Sigmoid colon (tissue), 7 donors: ENCODE measurements around the gene PRKN. TPM values are rescaled to one million over a fixed set of nuclear protein-coding genes. Genes with fewer than 3 reads are reported as not detected.

Source experiments
- DNase-seq: peaks from one replicate; pipeline ENCODE4 v3.0.0-alpha.2; 2019
- H3K27ac ChIP-seq, 4 donors: fragments of 200-600 bp; sonication (generic); one replicate each; pipeline ENCODE4 v1.5.1; 2016 to 2019; ENCODE audit warnings: mild to moderate bottlenecking in 1 of 4
- H3K27me3 ChIP-seq, 3 donors: fragments of 200-600 bp; sonication (generic); one replicate each; pipeline ENCODE4 v1.5.1; 2019; ENCODE audit warnings: mild to moderate bottlenecking in 1 of 3
- H3K36me3 ChIP-seq, 4 donors: fragments of 200-600 bp; sonication (generic); one replicate each; pipeline ENCODE4 v1.5.1; 2016 to 2019
- H3K4me1 ChIP-seq, 4 donors: fragments of 200-600 bp; sonication (generic); one replicate each; pipeline ENCODE4 v1.5.1; 2017 to 2019
- H3K4me3 ChIP-seq, 4 donors: fragments of 200-600 bp; sonication (generic); one replicate each; pipeline ENCODE4 v1.5.1; 2017 to 2019; ENCODE audit warnings: mild to moderate bottlenecking in 2 of 4, moderate library complexity in 1 of 4
- H3K9me3 ChIP-seq, 4 donors: fragments of 200-600 bp in 3 of 4; sonication (generic) in 3 of 4; one replicate each; pipeline versions ENCODE4 v1.5.1 to v1.6.1; 2013 to 2019
- CTCF ChIP-seq, 4 experiments: fragments of 450-650 bp in 3 of 4; fragments of 200-600 bp in 1 of 4; IDR thresholded peaks; one replicate each; pipeline ENCODE4 v1.5.1; 2016 to 2019; ENCODE audit warnings: antibody characterized with exemption in 4 of 4, mild to moderate bottlenecking in 3 of 4, moderate library complexity in 2 of 4
- EP300 ChIP-seq, 4 donors: sonication (generic); formaldehyde crosslinking; IDR thresholded peaks; one replicate each; pipeline ENCODE4 v1.6.1; 2017; ENCODE audit warnings: antibody characterized with exemption in 4 of 4
- POLR2A ChIP-seq, 2 donors: fragments of 450-650 bp; IDR thresholded peaks; one replicate each; pipeline ENCODE4 v1.6.1; 2016; ENCODE audit warnings: antibody characterized with exemption in 2 of 2, mild to moderate bottlenecking in 2 of 2, moderate library complexity in 2 of 2
- POLR2AphosphoS5 ChIP-seq, 4 donors: sonication (generic); formaldehyde crosslinking; IDR thresholded peaks; one replicate each; pipeline ENCODE4 v1.6.1; 2017; ENCODE audit warnings: antibody characterized with exemption in 4 of 4
- WGBS, 2 donors: extraction: QIAGEN DNeasy Blood & Tissue Kit; methylation state at CpG; one replicate each; pipeline ENCODE4 v1.1.7; 2013; 5-methylcytosine and 5-hydroxymethylcytosine counted together
- intact Hi-C: fragments of 100-400 bp; cut with DNase I; formaldehyde crosslinking; loops from one replicate; pipeline ENCODE4 v1.15.1; 2023
- polyA plus RNA-seq, 3 donors: library from polyadenylated mRNA; stranded (reverse); fragments of 200-250 nt; gene quantifications; one replicate each; pipeline ENCODE4 v1.2.3, GENCODE V29; 2013
- total RNA-seq, 4 donors: library from RNA; depleted of rRNA; stranded (reverse); fragments of >200 nt; gene quantifications; one replicate each; pipeline ENCODE4 v1.1.0, GENCODE V29; 2016
- donor health status: healthy with polysubstance abuse.
- donor health status: Bipolar disorder and iron deficiency.
- donor health status: healthy.

Gene PRKN
- total and polyA plus RNA-seq, 7 donors = 0.38 to 173 (median 9.7) TPM

- no peaks in the 10 kb centered on the region for H3K36me3 ChIP-seq
- no peaks in the 10 kb centered on the region for H3K27me3 ChIP-seq
- H3K9me3 ChIP-seq = no peaks in the 10 kb centered on the region
- DNase-seq = no peak
- H3K27ac ChIP-seq = no peak overlapping the region
- no peak overlapping the region for H3K4me3 ChIP-seq
- WGBS, 2 donors = 58 to 83% methylated on average over 3 of the region's 3 CpGs
- intact Hi-C loops = no loop called here
- TF ChIP-seq CTCF (IDR thresholded peaks at IDR 0.05) (no peak), EP300 (IDR thresholded peaks at IDR 0.05) (no peak)
- H3K4me1 ChIP-seq = no peaks in the 10 kb centered on the region
Measured at GRCh38 chr6:161941565-161941964, 786.0 kb downstream of the PRKN start.

GRCh38 chr6:161940519-161940918, 787.0 kb downstream of the PRKN start:
- intact Hi-C loops = no loop called here
- TF ChIP-seq POLR2A (IDR thresholded peaks at IDR 0.05) (no peak), EP300 (IDR thresholded peaks at IDR 0.05) (no peak), CTCF (IDR thresholded peaks at IDR 0.05) (no peak), POLR2AphosphoS5 (IDR thresholded peaks at IDR 0.05) (no peak)
- Histone ChIP-seq H3K27ac (no peak overlapping the region), H3K9me3 (no peaks in the 10 kb centered on the region), H3K27me3 (no peaks in the 10 kb centered on the region), H3K36me3 (no peaks in the 10 kb centered on the region), H3K4me1 (no peaks in the 10 kb centered on the region), H3K4me3 (no peak overlapping the region)
- no peak for DNase-seq
- 61 to 86% methylated on average over 2 of the region's 2 CpGs for WGBS, 2 donors

GRCh38 chr6:161926324-161926723, 801.2 kb downstream of the PRKN start:
- no peak for TF ChIP-seq EP300 (IDR thresholded peaks at IDR 0.05)
- no peak for TF ChIP-seq CTCF (IDR thresholded peaks at IDR 0.05)
- TF ChIP-seq POLR2AphosphoS5 (IDR thresholded peaks at IDR 0.05) = no peak
- no peak for TF ChIP-seq POLR2A (IDR thresholded peaks at IDR 0.05)
- Histone ChIP-seq H3K27me3 (no peaks in the 10 kb centered on the region), H3K27ac (no peak overlapping the region), H3K4me1 (no peaks in the 10 kb centered on the region), H3K36me3 (no peaks in the 10 kb centered on the region), H3K4me3 (no peak overlapping the region), H3K9me3 (no peaks in the 10 kb centered on the region)
- 91 to 94% methylated on average over 5 of the region's 5 CpGs for WGBS, 2 donors
- intact Hi-C loops = no loop called here
- no peak for DNase-seq

GRCh38 chr6:161924516-161925116, 803.0 kb downstream of the PRKN start:
- no peak for TF ChIP-seq EP300 (IDR thresholded peaks at IDR 0.05)
- no peak for TF ChIP-seq POLR2A (IDR thresholded peaks at IDR 0.05)
- TF ChIP-seq POLR2AphosphoS5 (IDR thresholded peaks at IDR 0.05) = no peak
- Histone ChIP-seq H3K4me3 (no peak overlapping the region), H3K9me3 (no peaks in the 10 kb centered on the region), H3K27ac (no peak overlapping the region), H3K36me3 (no peaks in the 10 kb centered on the region), H3K4me1 (no peaks in the 10 kb centered on the region), H3K27me3 (no peaks in the 10 kb centered on the region)
- intact Hi-C loops = no loop called here
- 60 to 69% methylated on average over 5 of the region's 5 CpGs for WGBS, 2 donors
- no peak for DNase-seq

- intact Hi-C loops = no loop called here
- Histone ChIP-seq H3K36me3 (no peaks in the 10 kb centered on the region), H3K27me3 (no peaks in the 10 kb centered on the region), H3K4me3 (no peak overlapping the region), H3K4me1 (no peaks in the 10 kb centered on the region), H3K9me3 (no peaks in the 10 kb centered on the region), H3K27ac (no peak overlapping the region)
- DNase-seq = no peak
- TF ChIP-seq CTCF (IDR thresholded peaks at IDR 0.05) (peak in 1 of 4 experiments; percentile 18), POLR2A (IDR thresholded peaks at IDR 0.05) (no peak)
- WGBS, 2 donors = 3 to 10% methylated on average over 1 of the region's 1 CpG
Measured at GRCh38 chr6:161922631-161923119, 804.9 kb downstream of the PRKN start.
